OCI-LY1 (cell line): ENCODE measurements around the gene PRKCH.

Experiments
- EZH2 ChIP-seq: fragments of 200-600 bp; sonication (generic), shearing (Covaris generic); IDR thresholded peaks from 2 replicates; pipeline ENCODE4 v1.8.0; 2017; ENCODE audit warnings: borderline replicate concordance, mixed run types, mild to moderate bottlenecking, antibody characterized with exemption, low read length, moderate library complexity, mixed read lengths
- TF ChIP-seq, protein P1 (sequence below): fragments of 200-600 bp; sonication (generic), shearing (Covaris generic); IDR thresholded peaks from 2 replicates; pipeline ENCODE4 v1.5.1; 2017; ENCODE audit warnings: mild to moderate bottlenecking, antibody characterized with exemption, low read length, moderate library complexity, mixed read lengths

DNA sequence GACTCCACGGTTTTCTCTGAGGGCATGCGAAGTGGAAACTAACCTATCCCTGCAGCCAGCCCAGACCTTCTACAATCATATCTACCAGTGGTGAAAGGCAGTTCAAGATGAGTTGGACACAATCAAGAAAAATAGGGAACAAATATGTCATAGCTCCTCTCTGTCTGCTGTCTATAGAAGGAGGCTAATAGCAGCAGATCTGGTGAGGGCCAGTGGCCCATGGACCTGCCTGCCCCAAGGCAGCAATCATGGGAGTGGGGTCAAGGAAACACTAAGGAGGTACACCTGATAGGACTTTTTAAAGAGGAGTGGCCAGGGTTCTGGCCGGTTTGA is 149.5 kb downstream of the PRKCH start:
- TF ChIP-seq, protein P1, sequence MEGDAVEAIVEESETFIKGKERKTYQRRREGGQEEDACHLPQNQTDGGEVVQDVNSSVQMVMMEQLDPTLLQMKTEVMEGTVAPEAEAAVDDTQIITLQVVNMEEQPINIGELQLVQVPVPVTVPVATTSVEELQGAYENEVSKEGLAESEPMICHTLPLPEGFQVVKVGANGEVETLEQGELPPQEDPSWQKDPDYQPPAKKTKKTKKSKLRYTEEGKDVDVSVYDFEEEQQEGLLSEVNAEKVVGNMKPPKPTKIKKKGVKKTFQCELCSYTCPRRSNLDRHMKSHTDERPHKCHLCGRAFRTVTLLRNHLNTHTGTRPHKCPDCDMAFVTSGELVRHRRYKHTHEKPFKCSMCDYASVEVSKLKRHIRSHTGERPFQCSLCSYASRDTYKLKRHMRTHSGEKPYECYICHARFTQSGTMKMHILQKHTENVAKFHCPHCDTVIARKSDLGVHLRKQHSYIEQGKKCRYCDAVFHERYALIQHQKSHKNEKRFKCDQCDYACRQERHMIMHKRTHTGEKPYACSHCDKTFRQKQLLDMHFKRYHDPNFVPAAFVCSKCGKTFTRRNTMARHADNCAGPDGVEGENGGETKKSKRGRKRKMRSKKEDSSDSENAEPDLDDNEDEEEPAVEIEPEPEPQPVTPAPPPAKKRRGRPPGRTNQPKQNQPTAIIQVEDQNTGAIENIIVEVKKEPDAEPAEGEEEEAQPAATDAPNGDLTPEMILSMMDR = no peak
- no peak for TF ChIP-seq EZH2
